IPS-20b (cell line): ENCODE results near the gene ELOVL1.
A peak's percentile ranks its signal among the peaks of the same experiment; 100 is the strongest.
"Not testable (repeated sequence)": the region's sequence is repeated elsewhere in the genome, so short reads cannot be mapped to it uniquely, and the experiment has no call there.

ENCODE experiments used
- H3K27ac ChIP-seq: one replicate; pipeline ENCODE4 v1.5.1; 2013; ENCODE audit warnings: low read length
- H3K27me3 ChIP-seq: 2 replicates; pipeline ENCODE4 v1.6.1; 2013; ENCODE audit warnings: mild to moderate bottlenecking, low read length, inconsistent platforms; ENCODE audit not compliant: insufficient read depth
- H3K36me3 ChIP-seq: 2 replicates; pipeline ENCODE4 v1.6.1; 2013; ENCODE audit warnings: low read depth, mild to moderate bottlenecking, inconsistent platforms, low read length, moderate library complexity; ENCODE audit not compliant: insufficient read depth
- H3K4me1 ChIP-seq: 2 replicates; pipeline ENCODE4 v1.6.1; 2013; ENCODE audit warnings: mild to moderate bottlenecking, control low read depth, inconsistent platforms, low read length, moderate library complexity; ENCODE audit not compliant: insufficient read depth
- H3K4me3 ChIP-seq: 2 replicates; pipeline ENCODE4 v1.5.1; 2013; ENCODE audit warnings: mild to moderate bottlenecking, low read length, inconsistent platforms
- H3K9ac ChIP-seq: 2 replicates; pipeline ENCODE4 v1.6.1; 2013; ENCODE audit warnings: low read depth, mild to moderate bottlenecking, inconsistent platforms, low read length, moderate library complexity
- H3K9me3 ChIP-seq: 2 replicates; pipeline ENCODE4 v1.6.1; 2013; ENCODE audit warnings: mild to moderate bottlenecking, low read depth, low read length, inconsistent platforms; ENCODE audit not compliant: insufficient read depth

The ELOVL1 gene

DNA sequence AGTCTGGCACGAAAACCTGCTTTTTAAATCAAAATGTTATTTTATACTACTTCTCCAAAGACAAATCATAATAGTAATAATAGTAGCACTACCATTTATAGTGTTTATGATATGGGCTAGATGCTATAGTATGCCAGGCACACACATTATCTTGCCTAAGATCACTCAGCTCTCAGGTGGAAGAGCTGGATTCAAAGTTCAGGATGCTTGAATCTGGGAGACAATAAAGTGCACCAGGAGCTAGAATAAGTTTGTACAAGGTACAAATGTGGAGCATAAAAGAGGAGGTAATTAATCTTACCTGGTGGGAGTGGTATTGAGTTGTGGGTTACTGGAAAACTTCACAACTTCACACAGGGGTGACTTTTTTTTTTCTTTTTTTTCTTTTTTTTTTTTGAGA is 10.0 kb upstream of the ELOVL1 start:
- Histone ChIP-seq H3K9me3 (no peaks in the 10 kb centered on the region), H3K4me1 (no peaks in the 10 kb centered on the region; the same call in 1 of the 2 replicates), H3K36me3 (peaks cover 8% of the 10 kb centered on the region; the same call in 1 of the 2 replicates), H3K27ac (no peak overlapping the region), H3K4me3 (no peak overlapping the region), H3K27me3 (no peaks in the 10 kb centered on the region), H3K9ac (no peak overlapping the region)

DNA sequence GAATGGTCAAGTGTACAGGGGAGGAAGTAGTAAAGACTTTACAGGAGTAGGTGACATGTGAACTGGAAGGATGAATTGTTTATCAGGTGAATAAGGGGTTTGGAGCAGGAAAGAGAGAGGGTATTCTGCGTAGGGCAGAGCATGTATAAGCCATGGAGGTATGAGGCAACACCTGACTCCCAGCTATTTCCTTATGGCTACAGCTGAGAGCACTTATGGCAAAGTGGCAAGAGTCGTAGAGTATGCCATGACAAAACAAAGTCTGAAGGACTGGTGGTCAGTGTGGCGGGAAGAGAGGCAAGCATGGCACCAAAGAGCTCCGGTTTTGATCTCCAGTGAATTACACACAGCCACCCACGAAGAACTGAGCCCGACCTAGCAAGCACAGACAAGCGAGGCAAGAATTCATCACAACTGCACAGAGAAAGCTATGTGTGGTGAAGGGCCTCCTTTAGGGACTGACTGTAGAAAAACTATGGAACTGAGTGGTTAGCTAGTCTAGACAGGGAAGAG is 9.0 kb upstream of the ELOVL1 start:
- Histone ChIP-seq H3K4me3 (no peak overlapping the region), H3K9ac (no peak overlapping the region), H3K27ac (no peak overlapping the region), H3K27me3 (no peaks in the 10 kb centered on the region), H3K9me3 (no peaks in the 10 kb centered on the region), H3K4me1 (no peaks in the 10 kb centered on the region; the same call in 1 of the 2 replicates), H3K36me3 (no peaks in the 10 kb centered on the region)

DNA sequence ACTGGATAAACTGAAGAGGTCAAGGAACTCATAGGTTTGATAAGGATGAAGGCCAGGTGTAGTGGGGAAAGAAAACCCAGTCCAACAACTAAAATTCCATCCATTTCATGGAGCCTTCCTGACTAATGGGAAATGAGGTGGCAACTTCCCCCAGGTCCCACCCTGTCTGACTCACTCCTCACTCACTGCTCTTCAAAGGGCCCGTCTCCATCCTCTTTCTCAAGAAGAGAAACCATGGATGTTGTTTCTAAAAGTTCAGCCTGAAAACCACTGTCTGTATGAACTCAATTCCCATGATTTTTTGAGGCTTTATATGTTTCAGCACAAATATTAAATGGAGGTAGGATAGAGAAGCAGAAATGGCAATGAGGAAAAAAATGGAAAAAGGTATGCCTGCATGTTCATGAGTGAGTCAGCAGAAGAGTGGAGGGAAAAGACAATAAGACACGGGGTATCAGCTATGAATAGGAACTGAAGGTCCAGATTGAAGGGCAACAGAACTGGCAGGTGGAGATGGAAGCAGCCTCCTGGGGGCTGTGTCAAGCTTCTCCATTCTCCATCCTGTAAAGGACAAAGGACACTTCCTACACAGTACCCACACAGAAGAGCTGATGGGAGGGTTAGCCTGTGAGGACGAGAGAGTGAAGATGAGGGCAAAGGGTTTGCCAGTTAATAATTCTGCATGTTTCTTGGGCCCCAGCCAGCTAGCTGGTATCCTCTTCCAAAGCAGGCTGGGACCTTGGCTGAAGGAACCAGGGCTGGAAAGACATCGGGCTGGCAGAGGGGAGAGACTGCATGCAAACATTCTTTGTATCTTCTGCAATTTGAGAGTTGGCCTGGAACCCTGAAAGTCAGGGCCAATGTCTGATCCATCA is 5.5 kb upstream of the ELOVL1 start:
- no peak overlapping the region for H3K27ac ChIP-seq
- H3K9ac ChIP-seq, result no peak overlapping the region
- H3K4me1 ChIP-seq, result peaks cover 7% of the 10 kb centered on the region; the same call in 1 of the 2 replicates
- no peak overlapping the region for H3K4me3 ChIP-seq
- no peaks in the 10 kb centered on the region for H3K27me3 ChIP-seq
- H3K9me3 ChIP-seq, result no peaks in the 10 kb centered on the region
- no peaks in the 10 kb centered on the region for H3K36me3 ChIP-seq

DNA sequence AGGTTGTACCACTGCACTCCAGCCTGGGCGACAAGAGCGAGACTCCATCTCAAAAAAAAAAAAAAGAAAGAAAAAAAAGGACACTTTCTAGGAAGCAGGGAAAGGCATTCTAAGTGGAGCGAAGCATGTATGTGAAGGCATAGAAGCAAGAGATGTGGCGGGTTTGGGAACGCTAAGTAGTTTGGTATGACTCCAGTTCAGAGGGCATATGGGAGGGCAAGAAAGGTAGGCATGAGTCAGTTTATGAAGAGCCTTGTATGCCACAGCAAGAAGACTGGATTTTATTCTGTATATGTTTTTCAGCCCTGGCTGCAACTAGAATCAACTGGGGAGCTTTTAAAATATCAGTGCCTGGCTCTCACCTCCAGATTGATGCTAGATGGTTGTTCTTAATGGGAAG is 4.4 kb upstream of the ELOVL1 start:
- Histone ChIP-seq H3K27ac (no peak overlapping the region), H3K9ac (no peak overlapping the region), H3K4me1 (0 out of 2 replicates have a peak, but pooled peaks cover 7% of the 10 kb centered on the region)

DNA sequence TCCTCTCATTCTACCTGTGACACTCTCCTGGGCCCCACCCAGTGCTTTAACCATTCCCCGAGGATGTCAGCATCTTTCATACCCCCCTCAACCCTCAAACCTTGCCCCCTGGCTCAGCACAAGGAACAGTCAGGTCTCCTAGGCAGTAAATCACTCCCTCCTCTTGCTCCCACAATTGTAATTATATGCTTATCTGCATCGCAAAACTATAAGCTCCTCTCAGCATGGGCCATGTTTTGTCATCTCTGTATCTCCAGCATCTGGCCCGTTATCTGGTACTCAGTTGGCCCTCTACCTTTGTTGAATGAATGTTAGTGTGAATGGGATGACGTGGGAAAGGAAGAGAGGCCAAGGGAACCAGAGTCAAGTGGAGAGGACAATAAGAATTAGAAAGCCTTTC is 2.8 kb upstream of the ELOVL1 start:
- peaks cover 17% of the 10 kb centered on the region for H3K4me1 ChIP-seq

More for the DNA sequence above, 4.4 kb upstream of the ELOVL1 start:
- Histone ChIP-seq H3K9me3 (no peaks in the 10 kb centered on the region), H3K36me3 (no peaks in the 10 kb centered on the region), H3K27me3 (no peaks in the 10 kb centered on the region), H3K4me3 (no peak overlapping the region)

DNA sequence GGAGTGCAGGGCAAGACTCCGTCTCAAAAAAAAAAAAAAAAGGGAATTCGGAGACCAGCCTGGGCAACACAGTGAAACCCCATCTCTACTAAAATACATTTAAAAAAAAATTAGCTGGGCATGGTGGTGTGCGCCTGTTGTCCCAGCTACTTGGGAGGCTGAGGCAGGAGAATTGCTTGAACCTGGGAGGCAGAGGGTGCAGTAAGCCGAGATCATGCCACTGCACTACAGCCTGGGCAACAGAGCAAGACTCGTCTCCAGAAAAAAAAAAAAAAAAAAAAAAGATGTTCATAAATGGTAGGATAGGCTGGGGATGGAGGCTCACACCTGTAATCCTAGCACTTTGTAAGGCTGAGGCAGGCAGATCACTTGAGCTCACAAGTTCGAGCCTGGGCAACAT is 2.0 kb upstream of the ELOVL1 start:
- not testable (repeated sequence) for H3K27me3 ChIP-seq, H3K36me3 ChIP-seq, H3K9me3 ChIP-seq, H3K27ac ChIP-seq, H3K4me3 ChIP-seq, H3K9ac ChIP-seq
- H3K4me1 ChIP-seq, result peaks cover 18% of the 10 kb centered on the region

More for the DNA sequence above, 2.8 kb upstream of the ELOVL1 start:
- H3K9ac ChIP-seq, result no peak overlapping the region
- H3K9me3 ChIP-seq, result no peaks in the 10 kb centered on the region
- H3K36me3 ChIP-seq, result no peaks in the 10 kb centered on the region
- H3K27ac ChIP-seq, result no peak overlapping the region
- no peak overlapping the region for H3K4me3 ChIP-seq
- no peaks in the 10 kb centered on the region for H3K27me3 ChIP-seq

DNA sequence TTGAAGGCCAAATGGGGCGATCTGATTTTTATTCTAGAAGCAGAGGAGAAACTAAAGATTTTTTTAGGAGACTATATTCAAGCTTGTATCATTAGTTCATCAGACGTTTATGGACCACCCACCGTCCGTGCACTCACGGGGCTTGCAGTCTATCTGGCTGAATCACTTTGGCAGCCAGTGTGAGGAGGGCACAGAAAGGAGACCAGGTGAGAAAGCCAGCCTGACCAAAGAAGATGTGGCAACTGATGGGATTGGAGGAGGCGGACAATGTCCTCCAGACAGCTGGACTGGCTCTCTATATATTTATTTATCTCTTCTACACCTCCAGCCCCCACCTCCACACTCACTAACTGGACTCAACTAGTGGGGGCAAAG is 822 bp upstream of the ELOVL1 start:
- no peaks in the 10 kb centered on the region for H3K27me3 ChIP-seq
- peak overlapping the region; percentile 49 for H3K27ac ChIP-seq
- peaks cover 16% of the 10 kb centered on the region for H3K36me3 ChIP-seq
- no peaks in the 10 kb centered on the region for H3K9me3 ChIP-seq
- peak overlapping the region; percentile 89 for H3K4me3 ChIP-seq
- H3K9ac ChIP-seq, result peak overlapping the region; percentile 76
- H3K4me1 ChIP-seq, result peaks cover 18% of the 10 kb centered on the region

DNA sequence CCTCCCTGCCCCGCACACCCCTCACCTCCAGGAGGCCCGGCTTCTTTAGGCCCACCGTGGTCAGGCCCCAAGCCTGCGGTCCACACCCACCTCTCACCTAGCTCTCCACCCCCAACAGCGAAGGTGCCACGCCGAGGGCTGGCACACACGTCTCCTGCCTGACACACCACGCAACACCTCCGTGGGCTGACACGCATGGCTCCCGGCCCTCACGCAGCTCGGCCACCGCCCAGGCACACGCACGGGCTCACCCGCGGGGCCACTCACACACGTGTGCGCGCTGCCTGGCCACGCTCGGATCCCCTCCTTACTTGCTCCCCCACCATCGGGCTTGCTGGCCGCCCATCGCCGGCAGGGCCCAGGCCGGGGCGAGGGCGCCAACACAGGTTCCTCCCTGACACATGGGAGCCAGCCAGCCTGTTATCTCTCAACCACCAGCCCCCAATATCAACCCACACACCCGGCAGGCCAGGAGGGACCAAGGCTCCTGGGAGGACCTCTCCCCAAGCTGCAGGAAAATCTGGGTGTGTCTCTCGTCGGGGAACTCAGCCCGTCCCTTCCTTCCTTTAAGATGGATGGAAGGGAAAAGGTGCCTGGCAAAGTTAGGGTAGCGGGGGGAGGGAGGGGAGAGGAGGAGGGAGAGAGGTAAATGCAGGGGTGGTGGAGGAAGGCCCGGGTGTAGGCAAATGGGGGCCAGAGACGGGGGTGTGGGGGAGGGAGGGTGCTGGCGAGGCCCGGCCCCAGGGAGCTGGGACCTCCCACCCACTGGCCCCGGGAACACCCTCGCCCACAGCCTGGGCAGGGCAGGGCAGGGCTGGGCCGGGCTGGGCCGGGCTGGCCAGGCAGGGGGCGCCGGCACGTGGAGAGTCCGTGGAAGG is 546 bp downstream of the ELOVL1 start:
- Histone ChIP-seq H3K4me1 (peaks cover 18% of the 10 kb centered on the region), H3K27ac (no peak overlapping the region), H3K9ac (peak overlapping the region; percentile 73), H3K36me3 (peaks cover 30% of the 10 kb centered on the region), H3K27me3 (no peaks in the 10 kb centered on the region), H3K4me3 (peak overlapping the region; percentile 89), H3K9me3 (no peaks in the 10 kb centered on the region)

DNA sequence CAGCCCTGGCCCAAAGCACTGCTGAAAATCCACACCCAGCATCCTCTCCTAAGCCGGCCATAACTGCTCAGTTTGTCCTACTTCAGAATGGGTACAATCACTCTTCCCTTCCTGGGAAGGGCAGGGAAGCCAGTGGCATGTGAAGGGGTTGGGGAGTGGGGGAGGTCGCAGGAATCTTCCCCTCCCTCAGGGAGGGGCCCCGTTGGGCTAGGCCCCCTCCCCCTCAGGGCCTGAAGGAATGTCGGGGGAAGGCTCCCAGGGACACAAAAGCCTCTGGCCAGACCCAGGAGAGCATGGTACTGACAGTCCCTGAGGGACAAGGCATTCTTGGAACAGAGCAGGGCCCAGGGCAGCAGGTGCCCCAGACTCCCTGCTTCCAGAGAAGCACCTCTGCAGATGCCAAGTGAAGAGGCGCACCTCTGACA is 1.2 kb downstream of the ELOVL1 start:
- Histone ChIP-seq H3K36me3 (peaks cover 36% of the 10 kb centered on the region), H3K9ac (peak overlapping the region; percentile 73), H3K9me3 (no peaks in the 10 kb centered on the region), H3K4me3 (peak overlapping the region; percentile 89), H3K4me1 (peaks cover 18% of the 10 kb centered on the region), H3K27ac (no peak overlapping the region), H3K27me3 (no peaks in the 10 kb centered on the region)

DNA sequence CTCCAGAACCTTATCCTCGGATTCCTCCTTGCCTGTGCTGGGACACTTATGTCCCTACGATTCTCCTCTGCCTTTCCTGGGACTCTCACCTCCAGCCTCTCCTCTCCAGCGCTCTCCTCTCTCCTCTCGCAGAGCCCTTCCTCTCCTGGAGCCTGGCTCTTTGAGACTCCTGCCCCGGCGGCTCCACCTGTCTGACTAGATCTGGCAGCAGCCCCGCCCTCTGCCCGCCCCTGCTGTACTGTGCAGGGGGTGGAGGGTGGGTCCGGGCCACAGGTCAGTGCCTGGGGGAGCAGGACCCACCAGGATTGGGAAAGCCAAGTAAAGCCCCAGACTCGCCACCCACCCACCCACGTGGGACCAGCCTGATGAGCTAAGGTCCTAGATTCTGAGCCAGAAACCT is 1.6 kb downstream of the ELOVL1 start:
- peaks cover 18% of the 10 kb centered on the region for H3K4me1 ChIP-seq
- H3K27ac ChIP-seq, result no peak overlapping the region
- H3K27me3 ChIP-seq, result no peaks in the 10 kb centered on the region
- H3K9me3 ChIP-seq, result no peaks in the 10 kb centered on the region
- H3K36me3 ChIP-seq, result peaks cover 41% of the 10 kb centered on the region
- H3K9ac ChIP-seq, result 0 out of 2 replicates have a peak overlapping the region, but pooled peaks have one; percentile 73
- peak overlapping the region; percentile 89 for H3K4me3 ChIP-seq

DNA sequence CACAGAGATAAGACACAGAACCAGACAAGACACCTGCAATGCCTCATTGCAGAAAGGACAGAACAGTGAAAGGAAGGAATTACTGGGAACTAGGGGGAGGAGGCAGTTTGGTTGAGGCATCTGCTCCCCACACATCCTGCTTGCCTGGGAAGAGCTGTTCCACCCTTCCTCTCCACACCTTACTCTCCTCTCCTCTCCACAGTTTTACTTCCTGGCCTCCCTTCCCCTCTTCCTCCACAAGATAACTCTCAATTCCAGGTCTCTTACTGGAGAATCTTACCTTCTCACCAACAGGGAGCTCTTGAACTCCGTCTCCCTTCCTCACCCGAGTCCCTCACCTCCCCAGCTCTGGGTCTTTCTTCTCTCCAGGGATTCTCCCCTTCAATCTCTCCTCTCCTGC is 2.1 kb downstream of the ELOVL1 start:
- H3K4me1 ChIP-seq, result peaks cover 18% of the 10 kb centered on the region
- H3K27ac ChIP-seq, result no peak overlapping the region
- peak overlapping the region; percentile 89 for H3K4me3 ChIP-seq

More for the DNA sequence above, 2.1 kb downstream of the ELOVL1 start:
- Histone ChIP-seq H3K9ac (no peak overlapping the region), H3K9me3 (no peaks in the 10 kb centered on the region), H3K36me3 (peaks cover 46% of the 10 kb centered on the region), H3K27me3 (no peaks in the 10 kb centered on the region)
